Measurements from ENCODE around the gene TAF15.

The TAF15 gene

GRCh38 chr17:35895636-35896587 lies 86.6 kb downstream of the TAF15 start:
- DNase-seq, result no peak
- TF ChIP-seq CTCF (IDR thresholded peaks at IDR 0.05; ENCODE audit: low read depth, low read length), result no peak
- Histone ChIP-seq H3K27me3 (ENCODE audit: insufficient read depth, low read depth, severe bottlenecking) (no peaks in the 10 kb centered on the region), H3K36me3 (no peaks in the 10 kb centered on the region), H3K4me3 (ENCODE audit: low read depth, low read length) (no peak overlapping the region), H3K27ac (no peak overlapping the region), H3K9me3 (ENCODE audit: severe bottlenecking) (no peaks in the 10 kb centered on the region)

Data from WERI-Rb-1 (cell line).